Fibroblast of mammary gland (primary cell): ENCODE measurements around the gene HIPK2.
A peak's percentile ranks its signal among the peaks of the same experiment; 100 is the strongest.

Source experiments
- DNase-seq: peaks from one replicate; pipeline ENCODE4 v3.0.0-alpha.2; 2010; ENCODE audit warnings: low read depth
- H3K4me3 ChIP-seq: 2 replicates; pipeline ENCODE4 v1.5.1; 2011; ENCODE audit warnings: low read depth, mild to moderate bottlenecking, low read length, moderate library complexity; ENCODE audit not compliant: control insufficient read depth
- CTCF ChIP-seq: conservative IDR thresholded peaks from 2 replicates; pipeline ENCODE4 v1.5.1; 2011; ENCODE audit warnings: low read depth, low read length, inconsistent platforms; ENCODE audit not compliant: control insufficient read depth, insufficient read depth

The HIPK2 gene

GRCh38 chr7:139692723-139693122 is 85.1 kb downstream of the HIPK2 start:
- no peak for TF ChIP-seq CTCF
- H3K4me3 ChIP-seq, result no peak overlapping the region
- DNase-seq, result no peak

- no peak overlapping the region for H3K4me3 ChIP-seq
- TF ChIP-seq CTCF, result no peak
- peak; percentile 67 for DNase-seq
Observed at GRCh38 chr7:139691253-139691781, 86.5 kb downstream of the HIPK2 start.

DNA sequence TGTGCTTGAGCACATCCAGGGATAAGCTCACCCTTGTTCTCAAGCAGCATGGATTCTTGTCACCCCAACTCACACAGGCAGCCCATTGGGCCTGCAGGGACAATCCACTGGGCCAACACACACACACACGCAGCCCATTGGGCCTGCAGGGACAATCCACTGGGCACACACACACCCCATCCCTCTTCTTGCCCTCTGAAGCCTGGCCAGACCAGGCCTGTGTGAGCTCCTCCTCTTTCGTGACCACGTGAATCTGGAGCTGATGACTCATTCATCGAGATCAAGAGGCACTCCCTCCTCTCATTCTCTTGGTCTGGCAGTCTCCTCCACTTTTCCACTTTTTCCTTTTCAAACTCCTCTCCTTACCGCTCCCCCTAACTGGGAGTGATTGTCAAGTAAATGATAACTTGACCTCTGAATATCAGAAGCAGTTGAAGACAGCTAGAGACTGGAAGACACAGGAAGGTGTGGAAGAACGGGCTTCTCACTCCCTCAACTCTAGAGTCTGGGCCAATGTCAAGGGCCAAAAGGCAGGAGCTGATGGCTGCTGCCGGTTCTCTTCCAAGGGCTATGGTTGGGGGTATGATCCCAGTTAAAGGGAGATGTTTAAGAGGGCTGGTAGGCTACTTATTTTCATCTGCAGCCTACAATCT is 89.7 kb downstream of the HIPK2 start:
- DNase-seq, result peak; percentile 77
- TF ChIP-seq CTCF, result no peak
- H3K4me3 ChIP-seq, result no peak overlapping the region

DNA sequence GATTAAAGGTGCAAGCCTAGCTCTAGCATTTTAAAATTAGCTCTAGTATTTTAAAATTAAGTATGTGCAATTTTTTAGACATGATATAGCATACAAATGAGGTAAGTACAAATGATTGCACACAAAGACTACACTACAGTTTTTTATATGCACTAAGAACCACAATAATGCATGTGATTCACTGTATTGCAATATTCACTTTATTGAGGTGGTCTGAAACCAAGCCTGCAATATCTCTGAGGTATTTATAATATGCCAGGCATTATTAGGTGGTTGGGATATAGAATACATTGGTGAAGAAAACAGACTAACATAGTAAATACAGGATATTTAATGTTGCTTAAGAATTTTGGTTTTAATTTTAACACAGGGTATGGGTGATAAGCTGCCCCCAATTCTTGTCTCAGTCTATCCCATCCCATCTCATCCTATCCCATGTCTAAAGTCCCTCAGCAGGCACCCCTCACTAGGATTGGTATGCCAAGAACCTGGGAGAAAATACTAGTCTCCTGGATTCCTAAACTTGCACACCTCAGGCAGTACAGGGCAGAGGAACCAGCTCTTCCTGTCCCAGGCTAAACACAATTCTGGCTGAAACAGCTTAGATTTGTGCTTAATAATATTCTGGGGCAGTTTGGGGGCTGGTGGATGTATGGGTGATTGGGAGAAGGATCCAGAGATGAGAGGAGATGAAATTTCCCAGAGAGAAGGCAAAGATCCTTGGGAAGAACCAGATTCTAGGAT is 90.4 kb downstream of the HIPK2 start:
- no peak for DNase-seq
- no peak overlapping the region for H3K4me3 ChIP-seq
- no peak for TF ChIP-seq CTCF

GRCh38 chr7:139683137-139683921 is 94.5 kb downstream of the HIPK2 start:
- TF ChIP-seq CTCF, result no peak
- H3K4me3 ChIP-seq, result no peak overlapping the region
- peak; percentile 52 for DNase-seq

DNA sequence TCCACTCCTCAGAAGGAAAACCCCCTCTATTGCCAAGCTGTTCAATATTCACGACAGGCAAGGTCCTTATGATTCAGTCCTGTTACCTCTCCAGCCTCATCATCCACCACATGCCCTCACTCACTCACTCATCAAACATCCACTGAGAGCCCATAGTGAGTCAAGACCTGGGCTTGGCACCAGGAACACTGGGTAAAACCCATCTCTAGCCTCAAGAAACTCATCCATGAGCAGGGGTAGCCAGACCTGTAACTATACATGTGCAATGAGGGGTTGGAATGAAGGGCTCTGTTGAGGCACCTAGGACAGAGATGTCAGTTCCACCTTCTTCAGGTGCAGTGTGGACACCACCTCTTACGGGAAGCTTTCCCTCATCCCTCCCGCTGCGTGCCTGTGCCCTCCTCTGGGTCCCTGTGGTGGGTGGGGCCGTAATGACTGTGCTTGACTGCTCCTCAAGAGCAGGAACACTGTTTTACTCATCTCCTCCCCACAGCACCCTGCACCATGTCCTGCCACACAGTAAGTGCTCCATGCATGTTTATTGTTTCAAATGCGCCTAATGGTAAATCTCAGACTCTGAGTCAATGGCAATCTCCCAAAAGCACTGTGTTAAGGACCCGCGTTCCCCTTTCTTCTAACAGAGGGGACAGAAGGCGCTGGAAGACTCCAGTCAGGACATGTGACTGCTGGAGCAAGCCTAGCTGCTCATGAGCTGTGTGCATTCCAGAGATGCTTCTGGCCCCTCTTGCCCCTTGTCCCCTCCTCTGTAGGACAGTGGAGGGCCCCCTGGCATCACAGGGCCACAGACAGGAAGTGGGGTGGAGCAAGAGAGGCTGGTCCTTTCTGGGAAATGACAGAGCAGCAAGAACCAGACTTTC is 95.4 kb downstream of the HIPK2 start:
- no peak for TF ChIP-seq CTCF
- peak; percentile 96 for DNase-seq
- no peak overlapping the region for H3K4me3 ChIP-seq
